ENCODE results near the gene SLC9A5. TPM values are rescaled to one million over a fixed set of nuclear protein-coding genes. Genes with fewer than 3 reads are reported as not detected.

Gene SLC9A5
- total and polyA plus RNA-seq, 9 of the 15 experiments (the other 6 are each of a cell fraction or from before 2014, with no cell fraction given): 0.06 to 3.1 (median 1.2) TPM

GRCh38 chr16:67296420-67296819 lies 47.6 kb downstream of the SLC9A5 start:
- in situ Hi-C loops (cut with MboI): no loop called here
- H3K4me1 ChIP-seq (replicated peaks in 1 of 2; ENCODE audit: control insufficient read depth in 2 of 2, insufficient read depth in 2 of 2, low read length in 2 of 2): 0 out of 5 replicates have a peak, but pooled peaks cover 0 to 3% of the 10 kb centered on the region in 2 experiments
- TF ChIP-seq KHSRP (IDR thresholded peaks at IDR 0.05): no peak
- TF ChIP-seq CCAR2 (IDR thresholded peaks at IDR 0.05; ENCODE audit: low read depth, low read length): no peak
- TF ChIP-seq, protein P1, sequence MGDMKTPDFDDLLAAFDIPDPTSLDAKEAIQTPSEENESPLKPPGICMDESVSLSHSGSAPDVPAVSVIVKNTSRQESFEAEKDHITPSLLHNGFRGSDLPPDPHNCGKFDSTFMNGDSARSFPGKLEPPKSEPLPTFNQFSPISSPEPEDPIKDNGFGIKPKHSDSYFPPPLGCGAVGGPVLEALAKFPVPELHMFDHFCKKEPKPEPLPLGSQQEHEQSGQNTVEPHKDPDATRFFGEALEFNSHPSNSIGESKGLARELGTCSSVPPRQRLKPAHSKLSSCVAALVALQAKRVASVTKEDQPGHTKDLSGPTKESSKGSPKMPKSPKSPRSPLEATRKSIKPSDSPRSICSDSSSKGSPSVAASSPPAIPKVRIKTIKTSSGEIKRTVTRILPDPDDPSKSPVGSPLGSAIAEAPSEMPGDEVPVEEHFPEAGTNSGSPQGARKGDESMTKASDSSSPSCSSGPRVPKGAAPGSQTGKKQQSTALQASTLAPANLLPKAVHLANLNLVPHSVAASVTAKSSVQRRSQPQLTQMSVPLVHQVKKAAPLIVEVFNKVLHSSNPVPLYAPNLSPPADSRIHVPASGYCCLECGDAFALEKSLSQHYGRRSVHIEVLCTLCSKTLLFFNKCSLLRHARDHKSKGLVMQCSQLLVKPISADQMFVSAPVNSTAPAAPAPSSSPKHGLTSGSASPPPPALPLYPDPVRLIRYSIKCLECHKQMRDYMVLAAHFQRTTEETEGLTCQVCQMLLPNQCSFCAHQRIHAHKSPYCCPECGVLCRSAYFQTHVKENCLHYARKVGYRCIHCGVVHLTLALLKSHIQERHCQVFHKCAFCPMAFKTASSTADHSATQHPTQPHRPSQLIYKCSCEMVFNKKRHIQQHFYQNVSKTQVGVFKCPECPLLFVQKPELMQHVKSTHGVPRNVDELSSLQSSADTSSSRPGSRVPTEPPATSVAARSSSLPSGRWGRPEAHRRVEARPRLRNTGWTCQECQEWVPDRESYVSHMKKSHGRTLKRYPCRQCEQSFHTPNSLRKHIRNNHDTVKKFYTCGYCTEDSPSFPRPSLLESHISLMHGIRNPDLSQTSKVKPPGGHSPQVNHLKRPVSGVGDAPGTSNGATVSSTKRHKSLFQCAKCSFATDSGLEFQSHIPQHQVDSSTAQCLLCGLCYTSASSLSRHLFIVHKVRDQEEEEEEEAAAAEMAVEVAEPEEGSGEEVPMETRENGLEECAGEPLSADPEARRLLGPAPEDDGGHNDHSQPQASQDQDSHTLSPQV (IDR thresholded peaks at IDR 0.05): no peak
- TF ChIP-seq TFAM (CRISPR knock-in tag; conservative IDR thresholded peaks at IDR 0.05): no peak
- TF ChIP-seq ZNF79 (CRISPR knock-in tag; IDR thresholded peaks at IDR 0.05; ENCODE audit: low read depth): no peak
- TF ChIP-seq NCOA4 (IDR thresholded peaks at IDR 0.05; ENCODE audit: partially characterized antibody): no peak
- TF ChIP-seq ZFPM2 (CRISPR knock-in tag; IDR thresholded peaks at IDR 0.05): no peak
- TF ChIP-seq EP400 (IDR thresholded peaks at IDR 0.05): no peak
- TF ChIP-seq ATF6 (CRISPR knock-in tag; IDR thresholded peaks at IDR 0.05): no peak
- no peak for TF ChIP-seq ZZZ3 (IDR thresholded peaks at IDR 0.05)
- no peak for TF ChIP-seq ZNF280B (CRISPR knock-in tag; IDR thresholded peaks at IDR 0.05)
- TF ChIP-seq KLF6 (CRISPR knock-in tag; IDR thresholded peaks at IDR 0.05; ENCODE audit: borderline replicate concordance): no peak

More at GRCh38 chr16:67296420-67296819, 47.6 kb downstream of the SLC9A5 start:
- no TSS peak for BruUV-seq (replicated peaks)
- CTCF ChIA-PET (ENCODE audit: low intra/inter-chr PET ratio): no interaction called here
- Histone ChIP-seq H3K4me2 (ENCODE audit: insufficient read depth, low read length) (no peak overlapping the region), H3K4me3 (no peak overlapping the region), H3K27me3 (ENCODE audit: control insufficient read depth in 2 of 2, insufficient read depth in 2 of 2, low read length in 2 of 2) (peaks cover 23 to 37% of the 10 kb centered on the region in 2 experiments), H3K36me3 (ENCODE audit: control insufficient read depth, insufficient read depth, low read length) (no peaks in the 10 kb centered on the region), H3K9ac (ENCODE audit: insufficient read depth in 1 of 2, low read depth in 2 of 2, low read length in 2 of 2) (no peak overlapping the region), H3K27ac (ENCODE audit: extremely low read depth, low read depth, low read length) (no peak overlapping the region), H4K20me1 (replicated peaks; ENCODE audit: control insufficient read depth, insufficient read depth, low read length) (no peaks in the 10 kb centered on the region), H3K9me3 (replicated peaks; ENCODE audit: control insufficient read depth, insufficient read depth, low read depth, low read length) (no peaks in the 10 kb centered on the region), H3K9me1 (ENCODE audit: control insufficient read depth, insufficient read depth, low read length) (peaks cover 4% of the 10 kb centered on the region), H2AFZ (ENCODE audit: low read depth, low read length) (no peak overlapping the region), H3K79me2 (ENCODE audit: control insufficient read depth, insufficient read depth, low read length) (no peaks in the 10 kb centered on the region)
- FAIRE-seq (no peak), DNase-seq (ENCODE audit: extremely low read depth in 1 of 4, low spot score in 3 of 4) (no peak), ATAC-seq (no peak)
- 5% methylated on average over 3 of the region's 3 CpGs for WGBS (ENCODE audit: insufficient coverage, low coverage, missing lambda C conversion rate)
- POLR2A ChIA-PET: interaction anchor here (1.1 to 2.2 kb wide), 2 partner anchors 12 to 30 kb away, joined by 3 to 10 read pairs; partner anchors contain the start of genes KCTD19 and LRRC36
- intact Hi-C loops (cut with micrococcal nuclease): no loop called here

Measured in K562 (cell line).